Activated naive CD4-positive, alpha-beta T cell treated with anti-CD3 and anti-CD28 coated beads for 36 hours (primary cell): ENCODE results near the gene CDK14. TPM values are rescaled to one million over a fixed set of nuclear protein-coding genes. Genes with fewer than 3 reads are reported as not detected.

Experiments used
- CTCF ChIA-PET: fragments of 350-600 bp; sonication (Branson Sonifier 250); formaldehyde crosslinking; loops from one replicate; lab custom pipeline; 2021; ENCODE audit warnings: antibody characterized with exemption; lab: Charles Lee
- DNase-seq: peaks from one replicate; pipeline ENCODE4 v3.0.0-alpha.2; 2020
- H3K27ac Mint-ChIP-seq: one replicate; pipeline ENCODE4 v1.8.0; 2021; ENCODE audit warnings: mild to moderate bottlenecking, mixed read lengths
- H3K27me3 Mint-ChIP-seq: one replicate; pipeline ENCODE4 v1.8.0; 2021; ENCODE audit warnings: low read depth, mixed read lengths
- H3K36me3 Mint-ChIP-seq: one replicate; pipeline ENCODE4 v1.8.0; 2021; ENCODE audit warnings: low read depth, mixed read lengths
- H3K4me1 Mint-ChIP-seq: one replicate; pipeline ENCODE4 v1.8.0; 2021; ENCODE audit warnings: low read depth, mixed read lengths
- H3K4me3 Mint-ChIP-seq: one replicate; pipeline ENCODE4 v1.8.0; 2021; ENCODE audit warnings: mild to moderate bottlenecking, moderate library complexity, mixed read lengths
- H3K9me3 Mint-ChIP-seq: one replicate; pipeline ENCODE4 v1.8.0; 2021; ENCODE audit warnings: mixed read lengths
- intact Hi-C: fragments of 100-400 bp; cut with micrococcal nuclease; formaldehyde crosslinking; loops from one replicate; pipeline ENCODE4 v1.15.1; 2023
- total RNA-seq, 2 experiments: library from RNA; stranded (reverse); gene quantifications; one replicate each; pipeline ENCODE4 v1.2.3, GENCODE V29; 2021

Gene CDK14
- total RNA-seq, 2 experiments from 2014 or later: 0.42 to 0.81 TPM

DNA sequence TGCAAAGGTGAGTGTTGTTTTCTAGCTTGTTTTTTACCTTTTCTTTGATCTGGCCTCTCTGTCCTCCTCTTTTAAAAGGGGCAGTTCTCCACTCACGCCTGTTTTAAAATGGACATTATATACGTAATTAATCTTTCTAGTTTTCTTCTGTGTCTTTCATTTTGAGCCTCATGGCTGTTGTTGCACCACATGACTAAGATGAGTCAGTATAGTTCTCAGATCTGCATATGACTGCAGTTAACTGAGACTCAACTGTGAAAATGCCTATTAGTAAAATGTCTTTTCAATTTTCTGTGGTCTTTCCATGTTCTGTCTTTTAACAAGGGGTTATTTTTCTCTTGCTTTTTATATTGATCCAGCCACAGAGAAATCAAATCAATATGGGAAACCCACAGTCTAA is 296.1 kb downstream of the CDK14 start:
- H3K36me3 Mint-ChIP-seq: no peaks in the 10 kb centered on the region
- H3K27ac Mint-ChIP-seq: no peak overlapping the region
- DNase-seq: no peak
- H3K27me3 Mint-ChIP-seq: no peaks in the 10 kb centered on the region
- no peaks in the 10 kb centered on the region for H3K9me3 Mint-ChIP-seq
- H3K4me1 Mint-ChIP-seq: no peaks in the 10 kb centered on the region
- no peak overlapping the region for H3K4me3 Mint-ChIP-seq
- CTCF ChIA-PET: no interaction called here
- intact Hi-C loops: no loop called here

DNA sequence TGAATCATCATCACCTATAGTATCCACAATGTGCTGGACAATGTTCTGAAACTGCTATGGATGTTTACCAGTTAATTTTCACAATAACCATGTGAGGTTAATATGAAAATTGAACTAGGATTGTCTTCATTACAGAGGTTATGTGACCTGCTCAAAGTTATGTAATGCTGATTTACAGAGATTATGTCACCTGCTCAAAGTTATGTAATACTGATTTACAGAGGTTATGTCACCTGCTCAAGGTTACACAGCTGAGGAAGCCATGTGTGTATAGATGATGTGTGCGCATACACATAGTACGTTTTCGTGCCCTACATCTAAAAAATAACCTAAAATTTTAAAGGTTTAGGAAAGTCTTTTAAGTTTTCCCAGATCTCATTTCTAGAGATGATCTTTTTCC is 298.0 kb downstream of the CDK14 start:
- intact Hi-C loops: no loop called here
- no peak overlapping the region for H3K27ac Mint-ChIP-seq
- DNase-seq: no peak
- CTCF ChIA-PET: interaction anchor here (0.7 kb wide), 1 partner anchor 84 kb away, joined by 3 read pairs; no protein-coding TSS in a partner anchor
- H3K36me3 Mint-ChIP-seq: no peaks in the 10 kb centered on the region
- no peak overlapping the region for H3K4me3 Mint-ChIP-seq
- H3K9me3 Mint-ChIP-seq: no peaks in the 10 kb centered on the region
- H3K27me3 Mint-ChIP-seq: no peaks in the 10 kb centered on the region
- H3K4me1 Mint-ChIP-seq: no peaks in the 10 kb centered on the region

DNA sequence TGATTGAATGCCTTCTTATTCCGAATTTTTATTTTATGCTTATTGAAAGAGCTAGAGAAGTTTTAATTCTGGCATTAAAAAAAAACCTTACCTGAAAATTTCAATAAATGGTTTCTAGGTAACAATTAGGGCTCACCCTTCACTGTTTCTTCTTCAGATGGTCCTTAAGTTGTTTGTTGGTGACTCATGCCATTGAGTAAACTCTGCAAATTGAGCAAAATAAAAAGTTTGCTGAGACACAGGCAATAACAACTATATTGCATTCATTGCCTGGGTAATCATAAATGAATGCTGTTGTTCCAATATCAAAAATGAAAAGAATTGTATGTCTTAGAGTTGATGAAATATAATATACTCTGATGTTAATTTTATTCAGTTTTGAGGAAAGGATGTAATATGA is 300.3 kb downstream of the CDK14 start:
- Mint-ChIP-seq H3K9me3 (no peaks in the 10 kb centered on the region), H3K27me3 (no peaks in the 10 kb centered on the region), H3K36me3 (no peaks in the 10 kb centered on the region), H3K4me1 (no peaks in the 10 kb centered on the region), H3K27ac (no peak overlapping the region), H3K4me3 (no peak overlapping the region)
- CTCF ChIA-PET: interaction anchor here (0.6 kb wide), 1 partner anchor 428 kb away, joined by 3 read pairs; no protein-coding TSS in a partner anchor
- intact Hi-C loops: no loop called here
- DNase-seq: no peak

DNA sequence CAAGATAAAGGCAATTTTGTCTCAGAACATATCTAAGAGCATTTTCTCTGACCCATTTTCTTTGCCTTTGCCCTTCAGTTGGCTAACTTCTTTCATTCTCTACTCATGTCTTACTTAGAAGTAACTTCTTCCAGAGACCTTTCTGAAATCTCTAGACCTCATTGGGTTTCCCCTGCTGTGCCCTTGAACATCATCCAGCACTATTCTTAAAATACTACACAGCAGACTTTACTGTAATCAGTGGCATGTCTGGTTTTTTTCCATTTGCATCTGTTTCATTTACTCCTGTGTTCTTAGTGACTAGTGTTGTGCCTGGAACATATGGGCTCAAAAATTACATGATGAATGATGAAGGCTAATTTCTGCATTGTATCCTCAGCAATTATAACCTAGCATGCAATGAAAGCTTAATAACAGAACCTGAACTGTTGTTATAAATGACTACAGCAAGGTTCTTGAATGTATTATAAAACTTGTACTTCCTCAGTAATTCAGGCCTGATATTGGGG is 301.9 kb downstream of the CDK14 start:
- intact Hi-C loops: no loop called here
- no peaks in the 10 kb centered on the region for H3K36me3 Mint-ChIP-seq
- H3K4me1 Mint-ChIP-seq: no peaks in the 10 kb centered on the region
- no peak overlapping the region for H3K27ac Mint-ChIP-seq
- CTCF ChIA-PET: no interaction called here
- DNase-seq: no peak
- H3K9me3 Mint-ChIP-seq: peaks cover 1% of the 10 kb centered on the region
- H3K4me3 Mint-ChIP-seq: no peak overlapping the region
- H3K27me3 Mint-ChIP-seq: no peaks in the 10 kb centered on the region

DNA sequence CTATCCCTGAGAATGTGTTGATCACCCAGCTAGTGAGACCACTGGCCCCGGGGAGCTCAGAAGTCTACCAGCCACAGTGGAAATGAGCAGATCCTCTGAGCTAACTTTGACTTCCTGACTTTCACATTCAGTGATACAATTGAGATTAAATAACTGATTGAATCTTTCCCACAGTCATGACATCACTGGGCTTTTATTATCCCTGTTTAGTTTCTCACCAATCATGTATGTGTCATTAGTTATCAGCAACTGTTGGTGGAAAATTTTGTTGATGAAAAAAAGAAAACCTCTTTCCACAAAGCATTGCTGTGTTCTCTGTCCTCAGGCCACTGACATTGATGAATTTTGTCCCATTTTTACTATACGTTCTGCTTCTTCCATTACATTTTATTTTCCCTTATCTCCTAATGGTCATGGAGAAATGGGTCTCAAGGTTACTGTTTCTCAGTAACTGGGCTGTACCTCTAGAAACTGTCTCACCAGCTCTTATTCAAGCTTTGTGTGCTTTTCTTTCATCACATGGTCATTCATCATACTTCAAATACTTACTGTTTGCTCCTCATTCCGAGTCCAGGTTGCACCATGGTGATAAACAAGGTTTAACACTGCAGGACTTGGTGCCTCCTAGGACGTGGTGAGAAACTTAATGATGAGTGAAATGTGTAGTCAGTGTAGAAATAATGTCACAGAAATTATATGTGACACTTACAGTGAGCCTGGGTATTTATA is 304.7 kb downstream of the CDK14 start:
- no peak for DNase-seq

DNA sequence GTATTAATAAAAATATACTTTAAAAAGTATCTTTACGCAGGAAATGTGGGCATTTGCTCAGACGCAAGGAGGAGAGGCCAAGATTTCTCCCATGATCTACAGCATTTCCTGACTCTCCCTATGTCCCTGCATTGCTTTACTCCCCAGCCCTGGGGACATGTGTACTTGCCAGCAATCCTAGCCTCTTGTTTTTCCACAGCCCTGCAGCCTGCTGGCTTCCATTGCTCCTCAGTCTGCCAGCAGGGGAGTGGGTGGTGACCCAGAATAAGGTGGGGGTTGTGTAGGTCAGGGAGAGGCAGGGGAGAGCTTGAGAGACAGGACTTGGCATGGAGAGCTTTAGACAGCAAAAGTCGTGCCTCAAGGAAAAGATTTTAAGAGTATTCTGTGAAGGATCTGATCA is 307.7 kb downstream of the CDK14 start:
- H3K9me3 Mint-ChIP-seq: peaks cover 1% of the 10 kb centered on the region
- H3K27ac Mint-ChIP-seq: no peak overlapping the region
- no peaks in the 10 kb centered on the region for H3K4me1 Mint-ChIP-seq
- H3K4me3 Mint-ChIP-seq: no peak overlapping the region
- DNase-seq: no peak
- intact Hi-C loops: no loop called here
- no peaks in the 10 kb centered on the region for H3K36me3 Mint-ChIP-seq
- H3K27me3 Mint-ChIP-seq: no peaks in the 10 kb centered on the region
- CTCF ChIA-PET: no interaction called here

More for the DNA sequence above, 304.7 kb downstream of the CDK14 start:
- Mint-ChIP-seq H3K9me3 (peaks cover 1% of the 10 kb centered on the region), H3K4me3 (no peak overlapping the region), H3K27me3 (no peaks in the 10 kb centered on the region), H3K4me1 (no peaks in the 10 kb centered on the region), H3K27ac (no peak overlapping the region), H3K36me3 (no peaks in the 10 kb centered on the region)
- CTCF ChIA-PET: no interaction called here
- intact Hi-C loops: no loop called here

DNA sequence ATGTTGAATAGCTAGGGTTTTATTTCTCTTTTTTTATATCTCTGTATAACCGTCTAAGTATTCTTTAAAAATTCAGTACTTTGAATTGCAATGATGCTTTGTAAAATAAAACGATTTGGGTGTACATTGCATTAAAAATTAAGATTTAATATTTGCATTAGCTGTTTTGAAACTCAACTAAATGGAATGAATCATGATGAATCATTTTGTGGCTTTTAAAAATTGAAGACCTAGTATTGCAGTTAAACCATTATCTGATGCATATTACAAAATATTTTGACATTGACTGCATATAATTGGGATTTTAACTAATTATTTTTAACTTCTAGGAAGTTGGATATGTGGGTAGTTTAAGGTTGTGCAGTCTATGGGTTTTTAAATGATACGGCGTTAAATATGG is 314.0 kb downstream of the CDK14 start:
- Mint-ChIP-seq H3K4me1 (no peaks in the 10 kb centered on the region), H3K36me3 (no peaks in the 10 kb centered on the region), H3K4me3 (no peak overlapping the region), H3K27ac (no peak overlapping the region), H3K27me3 (no peaks in the 10 kb centered on the region), H3K9me3 (no peaks in the 10 kb centered on the region)
- intact Hi-C loops: no loop called here
- CTCF ChIA-PET: no interaction called here
- DNase-seq: no peak

DNA sequence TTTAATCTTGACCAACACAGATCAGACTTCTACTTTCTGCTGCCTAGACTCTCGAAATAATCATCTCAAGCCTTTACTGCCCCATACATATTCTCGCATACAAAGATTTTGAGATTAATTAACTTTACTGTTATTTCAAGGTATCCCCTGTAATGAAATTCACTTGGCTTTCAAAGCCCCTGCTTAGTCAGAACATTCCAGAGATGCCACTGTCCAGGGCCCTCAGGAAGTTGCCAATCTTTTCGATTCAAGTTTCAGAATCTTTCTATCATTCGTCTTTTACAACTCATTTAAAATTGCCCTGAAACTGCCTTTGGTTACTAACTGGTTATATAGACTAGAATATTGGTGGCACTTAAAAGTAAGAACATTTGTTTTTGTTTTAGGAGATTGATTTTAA is 320.2 kb downstream of the CDK14 start:
- H3K27me3 Mint-ChIP-seq: no peaks in the 10 kb centered on the region
- H3K4me3 Mint-ChIP-seq: no peak overlapping the region
- H3K4me1 Mint-ChIP-seq: no peaks in the 10 kb centered on the region
- H3K36me3 Mint-ChIP-seq: no peaks in the 10 kb centered on the region
- CTCF ChIA-PET: no interaction called here
- H3K27ac Mint-ChIP-seq: no peak overlapping the region
- DNase-seq: no peak
- H3K9me3 Mint-ChIP-seq: no peaks in the 10 kb centered on the region
- intact Hi-C loops: no loop called here

DNA sequence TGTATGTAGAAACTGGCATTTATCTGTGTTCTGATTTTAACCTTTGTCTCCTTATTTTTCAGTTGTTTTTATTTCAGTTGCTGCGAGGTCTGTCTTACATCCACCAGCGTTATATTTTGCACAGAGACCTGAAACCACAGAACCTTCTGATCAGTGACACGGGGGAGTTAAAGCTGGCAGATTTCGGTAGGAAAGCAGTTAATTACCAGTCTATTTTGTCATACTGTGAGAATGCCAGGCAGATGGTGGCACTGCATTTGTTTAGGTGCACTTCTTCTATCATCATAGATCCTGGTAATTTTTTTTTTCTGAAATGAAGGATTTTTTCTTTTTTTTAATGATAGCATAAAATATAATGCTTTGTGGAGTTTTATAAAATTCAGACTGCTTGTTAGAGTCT is 321.4 kb downstream of the CDK14 start:
- Mint-ChIP-seq H3K4me3 (no peak overlapping the region), H3K27me3 (no peaks in the 10 kb centered on the region), H3K4me1 (no peaks in the 10 kb centered on the region), H3K27ac (no peak overlapping the region), H3K9me3 (no peaks in the 10 kb centered on the region), H3K36me3 (no peaks in the 10 kb centered on the region)
- no peak for DNase-seq
- CTCF ChIA-PET: no interaction called here
- intact Hi-C loops: no loop called here

DNA sequence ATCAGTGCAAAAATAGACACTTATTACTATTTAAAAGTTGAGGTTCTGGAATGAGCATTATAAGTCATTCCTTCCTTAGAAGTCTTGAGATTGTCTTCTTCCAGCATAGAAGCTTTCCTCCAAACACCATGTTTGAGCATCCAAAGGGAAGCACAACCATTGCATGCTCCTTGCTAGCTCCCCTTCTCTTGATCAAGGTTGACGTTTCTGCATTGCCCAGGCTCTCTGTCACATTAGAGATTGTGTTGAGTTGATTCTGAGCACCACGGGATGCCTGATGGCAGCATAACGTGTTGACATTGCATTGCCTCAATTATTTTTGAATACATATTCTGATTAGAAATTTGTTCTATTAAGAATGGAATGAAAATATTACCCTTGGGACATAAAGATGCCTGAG is 322.2 kb downstream of the CDK14 start:
- H3K36me3 Mint-ChIP-seq: no peaks in the 10 kb centered on the region
- H3K27ac Mint-ChIP-seq: no peak overlapping the region
- H3K4me1 Mint-ChIP-seq: no peaks in the 10 kb centered on the region
- no peak overlapping the region for H3K4me3 Mint-ChIP-seq
- intact Hi-C loops: no loop called here
- CTCF ChIA-PET: no interaction called here
- H3K9me3 Mint-ChIP-seq: no peaks in the 10 kb centered on the region
- H3K27me3 Mint-ChIP-seq: no peaks in the 10 kb centered on the region
- DNase-seq: no peak

DNA sequence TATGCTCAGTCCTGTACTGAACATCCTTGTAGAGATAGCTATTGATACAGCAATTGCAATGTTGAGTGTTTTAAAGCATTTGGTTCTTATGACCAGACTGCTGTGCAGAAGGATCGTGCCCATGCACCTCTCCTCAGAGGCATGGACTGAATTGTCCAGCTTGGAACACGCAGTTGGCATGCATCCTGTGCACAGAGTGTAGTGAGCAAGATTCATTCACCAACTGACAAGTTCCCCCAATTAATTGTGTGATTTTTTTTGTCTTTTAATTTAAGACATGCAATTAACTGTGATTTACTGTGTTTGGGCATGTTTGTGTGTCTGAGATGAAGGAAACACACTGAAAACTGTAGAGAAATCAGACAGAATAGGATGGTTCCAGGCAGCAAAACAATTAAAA is 323.7 kb downstream of the CDK14 start:
- intact Hi-C loops: no loop called here
- DNase-seq: no peak
- H3K27ac Mint-ChIP-seq: no peak overlapping the region
- H3K36me3 Mint-ChIP-seq: no peaks in the 10 kb centered on the region
- H3K4me1 Mint-ChIP-seq: no peaks in the 10 kb centered on the region
- CTCF ChIA-PET: interaction anchor here (0.6 kb wide), 1 partner anchor 63 kb away, joined by 3 read pairs; no protein-coding TSS in a partner anchor
- no peak overlapping the region for H3K4me3 Mint-ChIP-seq
- H3K9me3 Mint-ChIP-seq: no peaks in the 10 kb centered on the region
- no peaks in the 10 kb centered on the region for H3K27me3 Mint-ChIP-seq

DNA sequence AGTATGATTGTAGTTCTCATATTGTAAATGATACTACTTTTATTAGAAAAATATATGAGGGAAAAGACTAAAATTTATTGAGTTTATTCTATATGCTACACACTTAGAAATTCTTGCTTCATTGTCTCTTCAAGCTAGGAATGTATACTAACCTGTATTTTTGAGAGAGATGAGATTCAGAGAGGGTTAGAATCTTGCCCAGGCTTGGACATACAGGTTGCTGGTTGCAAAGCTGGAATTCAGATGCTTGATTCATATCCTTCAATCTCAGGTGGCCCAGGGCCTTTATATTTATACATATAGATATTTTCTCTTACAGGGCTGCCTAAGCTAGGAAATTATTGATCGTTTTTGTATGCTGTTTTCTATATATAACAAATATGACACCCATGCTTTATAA is 324.2 kb downstream of the CDK14 start:
- intact Hi-C loops: no loop called here
- no peaks in the 10 kb centered on the region for H3K27me3 Mint-ChIP-seq

DNA sequence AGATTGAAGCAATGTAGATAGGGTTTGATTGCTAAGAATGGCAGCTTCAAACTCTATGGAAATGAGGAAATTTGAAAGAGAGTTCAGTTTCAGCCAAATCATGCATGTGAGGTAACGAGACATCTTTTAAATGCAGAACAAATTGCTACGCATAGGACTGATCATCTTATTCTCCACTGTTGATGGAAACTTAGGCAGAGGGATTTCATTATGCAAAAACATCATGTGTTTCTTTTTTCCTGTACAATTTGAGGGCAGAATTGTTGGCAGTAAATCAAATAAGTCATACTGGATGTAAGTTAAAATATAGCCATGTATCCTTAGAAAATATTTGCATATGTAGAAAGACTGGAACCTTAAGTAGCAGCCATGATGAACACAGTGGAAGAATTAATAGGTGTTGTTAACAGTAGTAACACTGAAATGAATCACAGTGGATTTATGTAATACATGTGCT is 327.4 kb downstream of the CDK14 start:
- Mint-ChIP-seq H3K4me1 (no peaks in the 10 kb centered on the region), H3K4me3 (no peak overlapping the region), H3K36me3 (no peaks in the 10 kb centered on the region), H3K27ac (no peak overlapping the region), H3K9me3 (no peaks in the 10 kb centered on the region), H3K27me3 (no peaks in the 10 kb centered on the region)
- DNase-seq: no peak
- intact Hi-C loops: no loop called here
- CTCF ChIA-PET: no interaction called here

More for the DNA sequence above, 324.2 kb downstream of the CDK14 start:
- Mint-ChIP-seq H3K27ac (no peak overlapping the region), H3K36me3 (no peaks in the 10 kb centered on the region), H3K4me1 (no peaks in the 10 kb centered on the region), H3K4me3 (no peak overlapping the region), H3K9me3 (no peaks in the 10 kb centered on the region)
- DNase-seq: no peak
- CTCF ChIA-PET: interaction anchor here (0.6 kb wide), 1 partner anchor 386 kb away, joined by 3 read pairs; no protein-coding TSS in a partner anchor
